Astrocyte of the spinal cord (primary cell): ENCODE measurements around the gene P4HTM.
A peak's percentile ranks its signal among the peaks of the same experiment; 100 is the strongest.

Experiments
- DNase-seq: peaks from one replicate; pipeline ENCODE4 v3.0.0; 2011; ENCODE audit warnings: low read depth, low spot score
- H3K4me3 ChIP-seq: 2 replicates; pipeline ENCODE4 v1.5.1; 2011; ENCODE audit warnings: low read depth, mild to moderate bottlenecking, low read length, moderate library complexity
- in situ Hi-C: cut with HindIII; loops from 2 replicates; pipeline ENCODE4 v1.10.0; 2017; ENCODE audit warnings: low sequenced_read_pairs
- TF ChIP-seq, protein P1 (sequence below): IDR thresholded peaks from 2 replicates; pipeline ENCODE4 v1.5.1; 2012; ENCODE audit warnings: low read depth, mild to moderate bottlenecking, low read length, inconsistent platforms

Gene P4HTM

GRCh38 chr3:49026536-49026935 lies 36.5 kb downstream of the P4HTM start:
- in situ Hi-C loops: no loop called here
- TF ChIP-seq, protein P1, sequence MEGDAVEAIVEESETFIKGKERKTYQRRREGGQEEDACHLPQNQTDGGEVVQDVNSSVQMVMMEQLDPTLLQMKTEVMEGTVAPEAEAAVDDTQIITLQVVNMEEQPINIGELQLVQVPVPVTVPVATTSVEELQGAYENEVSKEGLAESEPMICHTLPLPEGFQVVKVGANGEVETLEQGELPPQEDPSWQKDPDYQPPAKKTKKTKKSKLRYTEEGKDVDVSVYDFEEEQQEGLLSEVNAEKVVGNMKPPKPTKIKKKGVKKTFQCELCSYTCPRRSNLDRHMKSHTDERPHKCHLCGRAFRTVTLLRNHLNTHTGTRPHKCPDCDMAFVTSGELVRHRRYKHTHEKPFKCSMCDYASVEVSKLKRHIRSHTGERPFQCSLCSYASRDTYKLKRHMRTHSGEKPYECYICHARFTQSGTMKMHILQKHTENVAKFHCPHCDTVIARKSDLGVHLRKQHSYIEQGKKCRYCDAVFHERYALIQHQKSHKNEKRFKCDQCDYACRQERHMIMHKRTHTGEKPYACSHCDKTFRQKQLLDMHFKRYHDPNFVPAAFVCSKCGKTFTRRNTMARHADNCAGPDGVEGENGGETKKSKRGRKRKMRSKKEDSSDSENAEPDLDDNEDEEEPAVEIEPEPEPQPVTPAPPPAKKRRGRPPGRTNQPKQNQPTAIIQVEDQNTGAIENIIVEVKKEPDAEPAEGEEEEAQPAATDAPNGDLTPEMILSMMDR: no peak
- no peak for DNase-seq
- no peak overlapping the region for H3K4me3 ChIP-seq

DNA sequence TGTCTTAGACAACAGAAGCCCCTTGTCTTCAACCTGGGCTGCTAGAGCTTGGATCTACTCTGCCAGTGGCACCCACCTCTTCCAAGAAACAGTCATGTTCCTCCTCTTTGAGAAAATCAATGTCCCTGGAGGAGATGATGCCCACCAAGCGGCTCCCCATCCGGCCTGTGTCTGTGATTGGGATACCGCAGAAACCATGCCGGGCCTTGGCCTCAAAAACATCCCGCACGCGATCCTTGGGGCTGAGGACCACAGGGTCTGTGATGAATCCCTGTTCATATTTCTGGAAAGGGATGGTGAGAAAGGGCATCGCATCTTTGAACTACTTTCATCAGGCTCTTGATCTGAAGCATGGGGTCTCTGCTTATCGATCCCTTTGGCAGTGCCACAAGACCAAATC lies 37.6 kb downstream of the P4HTM start:
- TF ChIP-seq, protein P1: no peak
- in situ Hi-C loops: no loop called here
- no peak overlapping the region for H3K4me3 ChIP-seq
- no peak for DNase-seq

DNA sequence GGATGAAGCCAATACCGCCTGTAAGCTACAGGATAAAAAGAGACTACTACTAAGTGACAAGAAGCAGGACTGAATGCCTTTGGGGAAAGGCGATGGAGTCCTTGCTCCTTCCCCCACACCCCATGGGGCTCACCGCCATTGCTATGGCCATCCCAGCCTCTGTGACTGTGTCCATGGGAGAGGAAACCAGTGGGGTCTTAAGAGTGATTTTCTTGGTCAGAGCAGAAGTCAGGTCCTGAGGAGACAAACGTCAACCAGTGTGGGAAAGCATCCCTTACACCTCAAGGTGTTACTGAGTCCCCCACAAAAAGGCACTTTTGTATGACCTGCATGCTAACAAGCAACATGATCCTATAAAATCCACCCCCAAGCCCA lies 38.2 kb downstream of the P4HTM start:
- DNase-seq: no peak
- in situ Hi-C loops: no loop called here
- TF ChIP-seq, protein P1: no peak
- H3K4me3 ChIP-seq: peak overlapping the region; percentile 82

DNA sequence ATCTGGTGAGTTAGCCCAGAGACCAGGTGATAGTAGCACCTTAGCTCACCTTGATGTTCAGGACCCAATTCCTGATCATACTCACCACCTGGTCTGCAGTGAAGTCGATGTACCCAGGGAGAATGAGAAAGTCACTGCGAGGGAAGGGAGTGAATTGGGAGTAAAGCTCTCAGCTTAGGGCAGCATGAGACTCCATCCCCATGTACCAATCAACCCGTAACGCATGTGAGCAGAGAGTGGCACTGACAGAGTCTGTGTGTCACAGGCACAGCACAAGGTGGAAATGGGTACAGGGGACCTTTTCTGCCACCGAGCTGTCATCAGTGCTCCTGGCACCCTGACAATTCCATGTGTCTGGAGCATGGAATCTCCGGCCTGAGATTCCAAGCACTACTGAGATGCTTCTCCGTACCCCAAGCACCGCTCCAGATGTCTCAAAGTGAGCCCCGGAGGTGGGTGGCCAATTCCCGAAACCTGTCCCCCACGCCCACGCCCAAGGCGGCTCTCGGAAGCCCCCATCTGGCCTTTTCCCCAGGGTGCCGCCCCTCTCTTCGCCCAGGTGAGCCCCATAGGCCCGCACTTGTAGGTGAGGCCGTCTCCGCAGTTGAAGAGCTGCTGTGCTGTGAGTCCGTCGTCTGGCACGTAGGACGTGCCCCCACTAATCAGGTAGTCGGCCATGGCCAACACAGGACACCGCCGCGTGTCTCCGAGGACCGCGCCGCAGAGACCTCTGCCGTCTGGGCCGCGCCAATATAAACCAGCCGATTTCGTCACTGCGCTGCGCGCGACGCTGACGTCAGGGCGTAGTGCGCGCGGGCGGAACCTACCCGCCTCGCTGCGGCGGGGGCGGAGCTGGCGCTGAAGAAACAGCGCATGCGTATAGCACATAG lies 38.9 kb downstream of the P4HTM start, which contains the start of gene IMPDH2:
Gene IMPDH2, minus strand, starts transcription at position 726 of the 890 bp plus-strand sequence. Its CDS starts 48 bp downstream, at position 678.
- peak; percentile 93 for DNase-seq
- H3K4me3 ChIP-seq: peak within 1 kb of the TSS; percentile 82

GRCh38 chr3:49029563-49029884 lies 39.5 kb downstream of the P4HTM start:
- DNase-seq: no peak
- TF ChIP-seq, protein P1: no peak
- H3K4me3 ChIP-seq: no peak overlapping the region
- in situ Hi-C loops: no loop called here

More for the DNA sequence above, 38.9 kb downstream of the P4HTM start, which contains the start of gene IMPDH2:
- TF ChIP-seq, protein P1: peak; percentile 6
- in situ Hi-C loops: no loop called here

GRCh38 chr3:49030321-49030720 lies 40.3 kb downstream of the P4HTM start:
- in situ Hi-C loops: no loop called here
- TF ChIP-seq, protein P1: no peak
- DNase-seq: no peak
- H3K4me3 ChIP-seq: no peak overlapping the region
